ENCODE results near the gene EFCAB14. TPM values are rescaled to one million over a fixed set of nuclear protein-coding genes. Genes with fewer than 3 reads are reported as not detected.
A peak's percentile ranks its signal among the peaks of the same experiment; 100 is the strongest.

EFCAB14 gene
- total and polyA plus RNA-seq, 9 of the 15 experiments (the other 6 are each of a cell fraction or from before 2014, with no cell fraction given) = 7.3 to 49.0 (median 37.3) TPM

GRCh38 chr1:46719689-46720088, 775 bp upstream of the EFCAB14 start (continued):
- no peak for TF ChIP-seq ATF4 (CRISPR knock-in tag; IDR thresholded peaks at IDR 0.05)
- no peak for TF ChIP-seq RBM22 (IDR thresholded peaks at IDR 0.05; ENCODE audit: low read depth, low read length, poor library complexity, severe bottlenecking)
- TF ChIP-seq ZFP30 (CRISPR knock-in tag; IDR thresholded peaks at IDR 0.05; ENCODE audit: borderline replicate concordance) = no peak
- TF ChIP-seq ZNF551 (CRISPR knock-in tag; IDR thresholded peaks at IDR 0.05) = no peak
- TF ChIP-seq ZNF124 (CRISPR knock-in tag; IDR thresholded peaks at IDR 0.05) = no peak
- TF ChIP-seq FOXJ3 (CRISPR knock-in tag; IDR thresholded peaks at IDR 0.05) = no peak
- TF ChIP-seq AFF1 (IDR thresholded peaks at IDR 0.05; ENCODE audit: low read depth in 1 of 2, partially characterized antibody in 2 of 2) = peak in 1 of 2 experiments; percentile 1
- no peak for TF ChIP-seq ATF2 (CRISPR knock-in tag; IDR thresholded peaks at IDR 0.05)
- no peak for TF ChIP-seq BHLHE40 (IDR thresholded peaks at IDR 0.05; ENCODE audit: low read length)
- TF ChIP-seq HBP1 (CRISPR knock-in tag; IDR thresholded peaks at IDR 0.05) = no peak
- TF ChIP-seq TFE3 (CRISPR knock-in tag; IDR thresholded peaks at IDR 0.05) = no peak
- TF ChIP-seq DPF2 (IDR thresholded peaks at IDR 0.05) = peak; percentile 67
- no peak for TF ChIP-seq NR1H2 (CRISPR knock-in tag; IDR thresholded peaks at IDR 0.05)
- TF ChIP-seq XRCC3 (IDR thresholded peaks at IDR 0.05) = no peak
- no peak for TF ChIP-seq IFI16 (CRISPR knock-in tag; IDR thresholded peaks at IDR 0.05)
- TF ChIP-seq KDM4B (IDR thresholded peaks at IDR 0.05; ENCODE audit: borderline replicate concordance in 2 of 2, low read depth in 1 of 2) = no peak
- TF ChIP-seq PREB (CRISPR knock-in tag; IDR thresholded peaks at IDR 0.05) = no peak
- no peak for TF ChIP-seq SUPT5H (IDR thresholded peaks at IDR 0.05)
- no peak for TF ChIP-seq ZNF830 (CRISPR knock-in tag; IDR thresholded peaks at IDR 0.05)

Measured in K562 (cell line).